Measurements from ENCODE around the gene SCD5. TPM values are rescaled to one million over a fixed set of nuclear protein-coding genes. Genes with fewer than 3 reads are reported as not detected.

Gene SCD5
- total RNA-seq, 1 donor from 2014 or later, result 14.6 TPM

GRCh38 chr4:82614838-82615449, 183.7 kb downstream of the SCD5 start:
- Mint-ChIP-seq H3K4me1 (ENCODE audit: low read depth) (peaks cover 5% of the 10 kb centered on the region), H3K27ac (no peak overlapping the region)
- TF ChIP-seq, protein P1, sequence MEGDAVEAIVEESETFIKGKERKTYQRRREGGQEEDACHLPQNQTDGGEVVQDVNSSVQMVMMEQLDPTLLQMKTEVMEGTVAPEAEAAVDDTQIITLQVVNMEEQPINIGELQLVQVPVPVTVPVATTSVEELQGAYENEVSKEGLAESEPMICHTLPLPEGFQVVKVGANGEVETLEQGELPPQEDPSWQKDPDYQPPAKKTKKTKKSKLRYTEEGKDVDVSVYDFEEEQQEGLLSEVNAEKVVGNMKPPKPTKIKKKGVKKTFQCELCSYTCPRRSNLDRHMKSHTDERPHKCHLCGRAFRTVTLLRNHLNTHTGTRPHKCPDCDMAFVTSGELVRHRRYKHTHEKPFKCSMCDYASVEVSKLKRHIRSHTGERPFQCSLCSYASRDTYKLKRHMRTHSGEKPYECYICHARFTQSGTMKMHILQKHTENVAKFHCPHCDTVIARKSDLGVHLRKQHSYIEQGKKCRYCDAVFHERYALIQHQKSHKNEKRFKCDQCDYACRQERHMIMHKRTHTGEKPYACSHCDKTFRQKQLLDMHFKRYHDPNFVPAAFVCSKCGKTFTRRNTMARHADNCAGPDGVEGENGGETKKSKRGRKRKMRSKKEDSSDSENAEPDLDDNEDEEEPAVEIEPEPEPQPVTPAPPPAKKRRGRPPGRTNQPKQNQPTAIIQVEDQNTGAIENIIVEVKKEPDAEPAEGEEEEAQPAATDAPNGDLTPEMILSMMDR (IDR thresholded peaks at IDR 0.05; ENCODE audit: unreplicated experiment), result no peak

DNA sequence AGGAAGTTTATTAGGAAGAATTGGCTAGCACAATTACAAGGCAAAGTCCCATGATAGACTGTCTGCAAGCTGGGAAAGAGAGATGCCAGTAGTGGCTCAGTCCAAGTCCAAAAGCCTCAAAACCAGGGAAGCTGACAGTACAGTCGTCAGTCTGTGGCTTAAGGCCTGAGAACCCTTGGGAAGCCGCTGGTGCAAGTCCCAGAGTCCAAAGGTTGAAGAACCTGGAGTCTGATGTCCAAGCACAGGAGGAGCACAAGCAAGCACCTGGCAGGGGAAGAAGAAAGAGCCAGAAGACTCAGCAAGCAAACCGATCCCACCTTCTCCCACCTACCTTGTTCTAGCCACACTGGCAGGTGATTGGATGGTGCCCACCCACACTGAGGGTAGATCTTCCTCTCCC, 185.5 kb downstream of the SCD5 start:
- no peak for DNase-seq (ENCODE audit: low spot score, unreplicated experiment)
- no peaks in the 10 kb centered on the region for H3K27me3 Mint-ChIP-seq
- no peak overlapping the region for H3K4me3 Mint-ChIP-seq (ENCODE audit: low read depth)
- TF ChIP-seq, protein P1 (IDR thresholded peaks at IDR 0.05; ENCODE audit: unreplicated experiment), result no peak
- H3K9me3 Mint-ChIP-seq (ENCODE audit: low read depth), result no peaks in the 10 kb centered on the region
- H3K36me3 Mint-ChIP-seq (ENCODE audit: insufficient read depth), result no peaks in the 10 kb centered on the region
- H3K4me1 Mint-ChIP-seq (ENCODE audit: low read depth), result peaks cover 5% of the 10 kb centered on the region
- H3K27ac Mint-ChIP-seq, result no peak overlapping the region

More at GRCh38 chr4:82614838-82615449, 183.7 kb downstream of the SCD5 start:
- no peak for DNase-seq (ENCODE audit: low spot score, unreplicated experiment)
- Mint-ChIP-seq H3K36me3 (ENCODE audit: insufficient read depth) (no peaks in the 10 kb centered on the region), H3K9me3 (ENCODE audit: low read depth) (no peaks in the 10 kb centered on the region), H3K27me3 (no peaks in the 10 kb centered on the region), H3K4me3 (ENCODE audit: low read depth) (no peak overlapping the region)

- no peak overlapping the region for H3K4me3 Mint-ChIP-seq (ENCODE audit: low read depth)
- H3K4me1 Mint-ChIP-seq (ENCODE audit: low read depth), result peaks cover 5% of the 10 kb centered on the region
- H3K9me3 Mint-ChIP-seq (ENCODE audit: low read depth), result no peaks in the 10 kb centered on the region
- DNase-seq (ENCODE audit: low spot score, unreplicated experiment), result no peak
- H3K27ac Mint-ChIP-seq, result no peak overlapping the region
- H3K36me3 Mint-ChIP-seq (ENCODE audit: insufficient read depth), result no peaks in the 10 kb centered on the region
- TF ChIP-seq, protein P1 (IDR thresholded peaks at IDR 0.05; ENCODE audit: unreplicated experiment), result no peak
- no peaks in the 10 kb centered on the region for H3K27me3 Mint-ChIP-seq
Measured at GRCh38 chr4:82611982-82612381, 186.6 kb downstream of the SCD5 start.

DNA sequence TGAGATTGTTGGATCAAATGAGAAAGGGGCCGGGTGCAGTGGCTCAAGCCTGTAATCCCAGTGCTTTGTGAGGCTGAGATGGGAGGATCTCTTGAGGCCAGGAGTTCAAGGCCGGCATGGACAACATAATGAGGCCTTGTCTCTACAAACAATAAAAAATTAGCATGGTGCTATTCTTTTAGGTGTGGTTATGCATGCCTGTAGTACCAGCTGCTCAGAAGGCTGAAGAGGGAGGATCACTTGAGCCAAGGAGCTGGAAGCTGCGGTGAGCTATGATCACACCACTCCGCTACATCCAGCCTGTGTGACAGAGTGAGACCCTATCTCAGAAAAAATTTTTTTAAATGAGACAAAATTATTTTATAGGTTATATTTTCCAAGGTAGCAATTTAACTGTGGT, 187.1 kb downstream of the SCD5 start:
- Mint-ChIP-seq H3K4me3 (ENCODE audit: low read depth) (no peak overlapping the region), H3K9me3 (ENCODE audit: low read depth) (no peaks in the 10 kb centered on the region), H3K27ac (no peak overlapping the region), H3K27me3 (no peaks in the 10 kb centered on the region), H3K36me3 (ENCODE audit: insufficient read depth) (no peaks in the 10 kb centered on the region), H3K4me1 (ENCODE audit: low read depth) (peaks cover 5% of the 10 kb centered on the region)
- TF ChIP-seq, protein P1 (IDR thresholded peaks at IDR 0.05; ENCODE audit: unreplicated experiment), result no peak
- DNase-seq (ENCODE audit: low spot score, unreplicated experiment), result no peak

DNA sequence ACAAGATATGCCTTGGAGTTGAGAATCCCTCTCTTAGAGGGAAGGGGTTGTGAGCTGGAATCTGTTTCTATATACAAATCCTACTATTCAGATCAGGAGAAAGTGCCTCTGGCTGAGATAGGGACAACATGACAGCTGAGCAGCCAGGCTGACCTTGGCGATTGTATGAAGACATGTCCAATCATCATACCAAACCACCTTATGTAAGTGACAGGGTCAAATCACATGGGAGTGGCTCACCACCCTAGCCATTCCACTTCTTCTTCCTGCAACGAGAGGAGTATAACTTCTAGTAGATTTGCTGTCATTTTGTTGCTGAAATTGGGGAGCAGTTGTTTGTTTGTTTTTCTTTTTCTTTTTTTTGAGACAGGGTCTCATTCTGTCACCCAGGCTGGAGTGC, 188.6 kb downstream of the SCD5 start:
- no peak overlapping the region for H3K27ac Mint-ChIP-seq
- H3K4me3 Mint-ChIP-seq (ENCODE audit: low read depth), result no peak overlapping the region
- H3K9me3 Mint-ChIP-seq (ENCODE audit: low read depth), result peaks cover 3% of the 10 kb centered on the region
- TF ChIP-seq, protein P1 (IDR thresholded peaks at IDR 0.05; ENCODE audit: unreplicated experiment), result no peak
- no peak for DNase-seq (ENCODE audit: low spot score, unreplicated experiment)
- H3K36me3 Mint-ChIP-seq (ENCODE audit: insufficient read depth), result no peaks in the 10 kb centered on the region
- H3K4me1 Mint-ChIP-seq (ENCODE audit: low read depth), result peaks cover 5% of the 10 kb centered on the region
- H3K27me3 Mint-ChIP-seq, result peaks cover 3% of the 10 kb centered on the region
